HG02678 (cell line): ENCODE results near the gene PP2D1.
A peak's percentile ranks its signal among the peaks of the same experiment; 100 is the strongest.
"Not testable (repeated sequence)": the region's sequence is repeated elsewhere in the genome, so short reads cannot be mapped to it uniquely, and the experiment has no call there.

Experiments
- ATAC-seq: cut with Tn5 transposase; IDR thresholded peaks from one replicate; pipeline ENCODE4 v1.9.1; 2021; ENCODE audit warnings: mild to moderate bottlenecking, moderate library complexity; ENCODE audit not compliant: unreplicated experiment

PP2D1 gene

DNA sequence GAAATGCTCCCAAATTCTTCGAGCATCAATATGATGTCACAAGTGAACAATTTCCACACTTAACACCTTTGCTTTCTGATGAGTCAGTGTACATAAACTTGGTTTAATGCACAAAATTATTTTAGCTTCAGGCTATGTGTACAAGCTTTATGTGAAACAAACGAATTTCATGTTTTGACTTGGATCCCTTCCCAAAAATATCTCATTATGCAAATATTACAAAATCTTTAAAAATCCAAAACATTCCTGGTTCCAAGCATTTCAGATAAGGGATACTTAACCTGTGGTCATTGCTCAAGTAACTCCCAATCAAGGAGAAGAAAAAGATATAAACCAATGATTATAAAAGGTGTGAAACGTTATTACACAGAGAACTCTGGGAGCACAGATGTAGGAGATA is 40.0 kb downstream of the PP2D1 start:
- no peak for ATAC-seq

DNA sequence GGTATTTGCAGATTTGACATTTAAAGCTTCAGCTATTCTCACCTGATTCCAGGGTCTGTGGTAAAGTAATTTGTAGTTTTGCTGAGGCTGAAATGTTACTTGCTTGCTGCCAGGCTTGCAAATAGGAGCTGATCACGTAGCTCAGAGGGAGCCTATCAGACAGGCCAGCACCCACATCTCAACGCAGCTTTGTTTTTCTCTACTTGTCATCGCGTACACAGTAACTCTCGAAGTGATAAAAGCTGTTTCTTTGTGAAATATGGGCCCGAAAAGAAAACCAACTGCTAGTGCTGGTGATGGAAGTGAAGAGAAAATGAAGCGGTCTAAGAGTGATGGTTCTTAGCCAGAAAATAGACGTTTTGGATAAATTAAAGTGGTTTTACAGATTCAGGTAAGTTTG is 41.7 kb downstream of the PP2D1 start:
- ATAC-seq: no peak

DNA sequence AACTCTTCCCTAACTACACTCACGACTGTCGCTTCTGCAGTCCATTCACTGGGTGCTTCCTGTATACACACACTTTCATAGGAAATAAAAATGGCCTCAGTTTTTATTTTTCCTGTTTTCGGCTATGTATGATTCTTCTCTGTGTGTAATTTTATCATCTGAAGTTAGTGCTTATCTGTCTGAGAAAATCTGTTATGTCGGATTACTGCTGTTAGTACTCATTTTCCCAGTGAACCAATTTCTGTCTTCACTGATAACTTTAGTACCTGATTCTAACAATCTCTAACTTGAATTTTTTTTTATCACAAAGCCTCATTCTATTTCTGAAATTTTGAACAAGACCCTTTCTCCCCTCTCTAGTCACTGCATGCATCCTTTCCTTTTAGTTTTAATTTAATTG is 44.3 kb downstream of the PP2D1 start:
- no peak for ATAC-seq

DNA sequence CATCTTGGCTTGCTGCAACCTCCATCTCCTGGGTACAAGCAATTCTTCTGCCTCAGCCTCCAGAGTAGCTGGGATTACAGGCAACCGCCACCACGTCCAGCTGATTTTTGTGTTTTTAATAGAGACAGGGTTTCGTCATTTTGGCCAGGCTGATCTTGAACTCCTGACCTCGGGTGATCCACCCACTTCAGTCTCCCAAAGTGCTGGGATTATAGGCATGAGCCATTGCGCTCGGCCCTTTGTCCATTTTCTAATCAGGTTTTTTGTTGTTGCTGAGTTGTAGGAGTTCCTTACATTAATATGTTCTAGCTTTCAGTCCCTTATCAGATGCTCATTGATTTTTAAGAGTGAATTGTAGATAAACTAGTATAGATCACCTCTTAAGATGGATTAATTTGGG is 44.9 kb downstream of the PP2D1 start:
- ATAC-seq: no peak

DNA sequence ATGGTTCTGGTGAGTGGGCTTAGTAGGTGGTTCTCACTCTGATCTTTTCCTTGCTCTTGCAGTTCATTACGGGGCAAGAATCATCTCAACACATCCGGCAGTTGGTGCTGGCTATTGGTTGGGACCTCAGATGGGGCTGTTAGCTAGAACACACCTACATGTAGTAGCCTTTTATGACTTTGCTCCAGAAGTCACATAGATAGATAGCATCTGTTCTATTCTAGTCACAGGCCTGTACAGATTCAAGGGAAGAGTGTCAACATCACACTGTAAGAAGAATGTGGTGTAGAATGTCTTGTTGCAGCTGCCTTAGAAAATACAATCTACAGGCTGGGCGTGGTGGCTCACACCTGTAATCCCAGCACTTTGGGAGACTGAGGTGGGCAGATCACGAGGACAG is 50.1 kb downstream of the PP2D1 start:
- no peak for ATAC-seq

DNA sequence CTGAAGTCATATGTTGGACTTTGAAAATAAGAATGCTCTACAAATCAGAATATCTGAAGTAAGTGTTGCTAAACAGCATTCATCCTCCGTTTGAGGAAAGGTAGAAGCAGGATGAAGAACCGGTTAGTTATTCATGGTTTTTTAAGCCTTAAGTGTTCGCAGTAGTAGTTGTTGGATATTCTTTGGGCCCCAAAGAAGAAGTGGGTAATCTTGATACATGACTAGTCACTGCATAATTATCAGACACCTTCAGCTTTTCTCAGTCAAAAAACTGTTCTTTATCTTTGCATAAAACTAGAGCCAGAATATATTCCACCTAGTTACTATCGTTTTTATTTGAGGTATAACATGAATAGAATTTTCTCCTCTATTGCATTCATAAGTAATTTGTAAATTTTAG is 51.4 kb downstream of the PP2D1 start:
- ATAC-seq: no peak

DNA sequence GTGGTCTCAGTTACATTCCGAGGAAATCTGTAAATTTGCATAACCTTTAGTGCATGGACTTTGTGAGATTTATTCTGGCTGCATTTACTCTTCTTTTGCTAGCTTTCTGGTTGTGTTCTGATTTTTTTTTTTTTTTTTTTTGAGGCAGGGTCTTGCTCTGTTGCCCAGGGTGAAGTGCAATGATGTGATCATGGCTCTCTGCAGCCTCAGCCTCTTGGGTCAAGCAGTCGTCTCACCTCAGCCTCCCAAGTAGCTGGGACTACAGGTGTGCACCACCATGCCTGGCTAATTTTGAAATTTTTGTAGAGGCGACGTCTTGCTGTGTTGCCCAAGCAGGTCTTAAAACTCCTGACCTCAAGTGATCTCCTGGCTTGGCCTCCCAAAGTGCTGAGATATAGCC is 52.6 kb downstream of the PP2D1 start:
- ATAC-seq: no peak

DNA sequence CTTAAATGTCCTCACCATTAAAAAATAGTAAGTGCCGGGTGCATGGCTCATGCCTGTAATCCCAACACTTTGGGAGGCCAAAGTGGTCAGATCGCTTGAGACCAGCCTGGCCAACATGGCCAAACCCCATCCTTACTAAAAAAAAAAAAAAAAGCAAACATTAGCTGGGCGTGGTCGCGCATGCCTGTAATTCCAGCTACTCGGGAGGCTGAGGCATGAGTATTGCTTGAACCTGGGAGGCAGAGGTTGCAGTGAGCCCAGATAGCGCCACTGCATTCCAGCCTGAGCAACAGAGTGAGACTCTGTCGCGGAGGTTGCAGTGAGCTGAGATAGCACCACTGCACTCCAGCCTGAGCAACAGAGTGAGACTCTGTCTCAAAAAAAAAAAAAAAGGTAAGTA is 54.7 kb downstream of the PP2D1 start:
- not testable (repeated sequence) for ATAC-seq

DNA sequence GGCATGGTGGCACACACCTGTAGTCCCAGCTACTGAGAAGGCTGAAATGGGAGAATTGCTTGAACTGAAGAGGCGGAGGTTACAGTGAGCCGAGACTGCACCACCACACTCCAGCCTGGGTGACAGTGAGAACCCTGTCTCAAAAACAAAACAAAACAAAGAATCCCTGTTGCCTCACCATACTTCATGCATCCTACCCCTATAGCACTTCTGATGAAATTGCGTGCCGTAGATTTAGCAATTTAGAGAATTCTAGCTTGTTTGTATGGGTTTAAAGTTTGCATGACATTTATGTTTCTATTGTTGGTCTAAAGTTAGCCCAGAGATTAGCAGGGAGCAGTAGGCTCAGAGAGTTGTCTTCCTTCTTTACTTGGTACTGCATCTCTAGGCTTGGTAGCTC is 57.4 kb downstream of the PP2D1 start:
- ATAC-seq: no peak

DNA sequence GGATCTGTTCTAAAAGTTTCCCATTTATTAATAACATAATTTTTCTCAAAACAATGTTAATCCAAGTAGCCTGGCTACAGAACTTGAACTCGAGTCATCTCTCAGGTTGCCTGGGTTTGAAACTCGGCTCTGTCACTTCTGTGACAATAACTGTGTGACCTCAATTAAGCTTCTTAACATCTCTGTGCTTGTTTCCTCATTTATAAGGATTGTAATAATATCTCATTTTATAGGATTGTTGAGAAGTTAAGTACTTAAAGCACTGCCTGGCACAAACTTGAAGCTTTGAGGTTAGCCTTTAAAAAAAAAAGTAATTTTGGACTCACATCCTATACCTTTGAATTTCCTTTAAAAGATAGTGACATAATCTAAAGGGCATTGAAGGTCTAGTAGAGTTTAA is 61.7 kb downstream of the PP2D1 start:
- no peak for ATAC-seq

DNA sequence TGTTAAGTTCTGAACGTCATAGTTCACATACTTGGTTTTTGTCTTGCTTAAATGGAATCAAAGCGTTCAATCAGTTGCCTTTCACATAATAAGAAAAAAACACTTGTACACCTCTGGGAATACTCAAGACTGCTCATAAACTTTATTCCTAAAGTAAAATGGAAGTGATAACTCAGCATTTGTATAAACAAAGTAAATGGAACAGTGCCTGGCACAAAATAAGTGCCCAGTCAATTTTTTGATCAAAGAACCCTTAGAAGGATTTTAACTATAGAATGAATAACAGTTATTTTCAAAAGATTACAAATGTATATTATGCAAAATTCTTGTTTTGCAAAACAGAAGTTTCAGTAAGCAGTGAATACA is 63.9 kb downstream of the PP2D1 start:
- no peak for ATAC-seq

DNA sequence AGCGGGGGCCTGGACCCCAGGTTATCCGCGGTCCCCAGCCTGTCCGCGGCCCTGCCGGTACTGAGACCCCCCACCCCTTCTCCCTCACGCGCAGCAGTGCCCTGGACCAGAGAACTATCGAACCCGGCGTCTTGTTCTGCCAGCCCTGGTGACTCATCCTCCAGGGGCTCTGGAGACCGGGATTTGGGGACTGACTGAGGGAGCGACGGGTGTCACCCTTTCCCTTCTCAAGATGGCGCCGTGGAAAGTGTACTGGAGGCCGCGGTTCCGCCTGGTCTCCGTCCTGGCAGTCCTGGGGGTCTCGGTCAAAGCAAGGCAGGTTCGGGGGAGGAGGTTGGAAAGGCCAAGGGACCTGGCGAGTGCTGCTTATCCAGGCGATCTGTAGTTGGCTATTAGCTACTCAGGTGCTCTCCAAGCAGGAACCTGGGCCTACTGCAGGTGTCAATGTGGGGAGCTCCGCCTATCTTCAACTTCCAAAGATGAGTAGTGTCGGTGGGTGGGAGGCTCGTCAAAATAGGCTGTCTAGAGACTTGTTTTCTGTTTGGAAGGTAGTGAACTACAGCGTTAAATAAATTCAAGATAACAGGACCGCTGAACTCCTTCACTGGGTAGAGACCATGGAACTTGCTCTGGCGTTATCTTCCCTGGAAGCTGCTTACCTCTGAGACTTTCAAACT is 64.4 kb downstream of the PP2D1 start:
- peak; percentile 14 for ATAC-seq

DNA sequence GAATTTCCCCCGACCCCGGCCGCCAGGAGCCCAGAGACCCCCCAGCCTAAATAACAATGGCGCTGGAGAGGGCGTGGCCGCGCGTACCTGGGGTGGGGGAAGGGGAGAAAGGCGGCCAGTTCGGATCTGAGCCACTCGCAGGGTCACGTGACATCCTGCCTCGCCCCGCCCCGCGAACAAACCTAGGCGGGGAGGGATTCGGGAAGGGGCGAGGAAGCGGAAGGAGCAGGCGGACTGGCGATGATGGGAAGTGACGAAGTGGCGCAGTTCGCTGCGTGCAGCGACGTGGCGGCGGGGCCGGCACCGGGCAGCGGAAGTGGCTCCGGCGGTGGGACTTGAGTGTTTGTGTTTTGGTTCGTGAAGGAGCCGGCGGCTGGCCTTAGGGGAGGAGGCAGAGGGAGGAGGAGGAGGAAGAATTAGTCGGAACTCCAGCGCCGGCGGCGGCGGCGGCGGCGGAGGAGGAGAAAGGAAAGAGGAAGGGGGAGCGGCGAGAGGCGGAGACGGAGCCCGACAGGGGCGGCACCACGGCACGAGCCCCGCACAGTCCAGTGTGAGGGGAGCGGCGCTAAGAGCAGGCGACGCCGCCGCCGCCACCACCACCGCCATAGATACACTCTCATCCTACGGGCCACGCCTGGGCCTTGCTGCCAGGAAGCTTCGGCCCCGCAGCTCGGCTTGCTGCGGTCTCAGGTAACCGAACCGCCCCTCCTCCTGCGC is 65.1 kb downstream of the PP2D1 start, which contains the start of gene RAB5A:
Gene RAB5A (plus strand): TSS at position 266 of the 717 bp plus-strand sequence. CDS start 3,802 bp downstream, outside the sequence.
- ATAC-seq: peak; percentile 95

DNA sequence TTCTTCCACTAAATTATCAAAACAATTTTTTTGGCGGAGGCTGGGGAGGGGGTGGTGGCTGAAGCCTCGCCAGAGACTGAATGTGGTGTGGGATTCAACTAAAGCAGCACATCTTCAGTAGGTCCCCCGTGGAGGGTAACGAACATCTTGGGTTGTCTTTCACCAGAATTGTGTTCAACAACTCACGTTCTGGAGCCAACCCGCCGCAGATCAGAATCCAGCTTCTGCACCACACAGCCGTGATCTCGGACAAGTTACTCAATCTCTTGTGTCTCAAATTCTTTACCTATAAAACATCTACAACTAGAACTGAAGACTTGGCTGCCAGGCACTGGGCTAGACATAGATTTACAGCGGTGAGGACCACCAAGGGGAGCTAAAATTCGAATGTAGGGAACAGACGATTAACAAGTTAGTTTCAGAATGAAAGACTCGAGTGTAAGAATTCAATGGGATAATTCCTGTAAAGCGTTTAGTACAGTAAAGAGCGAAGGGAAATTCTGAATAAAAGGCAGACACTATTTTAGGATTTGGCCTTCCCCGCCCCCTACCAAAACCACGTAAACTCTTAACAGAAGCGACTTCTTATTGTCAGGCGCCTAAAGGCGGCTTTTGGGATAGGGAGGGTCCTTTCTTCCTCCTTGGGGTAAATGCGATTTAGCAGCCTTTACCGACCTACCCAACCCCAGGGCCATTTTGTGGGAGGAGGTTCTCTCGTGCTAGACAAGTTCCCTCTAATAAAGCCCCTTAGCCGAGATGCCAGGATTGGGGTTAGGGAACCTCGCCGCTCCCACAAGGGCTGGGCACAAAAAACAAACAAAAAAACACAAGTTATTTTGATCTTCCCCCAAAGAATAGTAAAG is 65.9 kb downstream of the PP2D1 start:
- ATAC-seq: peak; percentile 2

DNA sequence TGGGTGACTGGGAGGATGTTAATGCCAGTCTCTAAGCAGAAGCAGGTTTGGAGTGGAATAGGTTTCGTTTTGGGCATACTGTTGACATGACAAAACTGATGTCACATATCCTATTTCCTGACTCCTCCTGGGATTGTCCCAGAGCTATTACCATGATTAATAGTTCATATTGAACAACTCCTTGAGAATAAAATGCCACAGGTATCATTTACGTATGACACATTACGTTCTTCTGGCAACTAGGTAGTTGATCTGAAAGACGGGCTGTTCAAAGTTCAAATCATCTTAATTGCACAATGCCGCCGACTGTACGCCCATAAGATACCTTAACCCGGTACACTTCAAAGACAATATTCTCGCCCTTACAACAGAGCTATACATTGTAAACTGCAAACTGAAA is 66.5 kb downstream of the PP2D1 start:
- no peak for ATAC-seq

DNA sequence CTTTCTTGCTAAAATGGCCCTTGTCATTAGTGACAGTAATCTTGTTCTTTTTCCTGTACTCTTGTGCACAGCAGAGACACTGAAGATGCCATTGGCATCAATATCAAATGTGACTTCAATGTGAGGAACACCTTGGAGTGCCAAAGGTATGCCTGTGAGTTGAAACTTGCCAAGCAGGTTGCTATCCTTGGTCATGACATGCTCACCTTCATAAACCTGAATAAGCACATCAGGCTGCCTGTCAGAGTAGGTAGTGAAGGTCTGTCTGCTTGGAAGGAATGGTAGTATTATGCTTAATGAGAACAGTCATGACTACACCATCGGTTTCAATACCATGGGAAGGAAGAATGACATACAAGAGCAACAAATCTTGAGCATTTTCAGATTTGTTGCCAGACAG is 71.4 kb downstream of the PP2D1 start:
- ATAC-seq: no peak

DNA sequence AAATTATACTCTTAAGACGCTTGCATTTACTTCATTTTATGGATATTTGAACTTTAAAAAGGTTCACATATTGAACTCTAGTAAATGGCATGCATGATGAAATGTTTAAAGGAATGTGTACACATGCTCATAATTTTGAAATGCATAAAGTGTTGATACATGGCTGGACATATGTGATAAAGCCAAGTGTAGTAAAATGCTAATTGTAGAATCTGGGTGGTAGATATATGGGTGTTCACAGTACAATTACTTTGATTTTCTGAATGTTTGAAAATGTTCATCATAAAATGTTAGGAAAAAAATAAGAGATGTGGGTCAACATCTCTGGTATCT is 73.8 kb downstream of the PP2D1 start:
- ATAC-seq: no peak

DNA sequence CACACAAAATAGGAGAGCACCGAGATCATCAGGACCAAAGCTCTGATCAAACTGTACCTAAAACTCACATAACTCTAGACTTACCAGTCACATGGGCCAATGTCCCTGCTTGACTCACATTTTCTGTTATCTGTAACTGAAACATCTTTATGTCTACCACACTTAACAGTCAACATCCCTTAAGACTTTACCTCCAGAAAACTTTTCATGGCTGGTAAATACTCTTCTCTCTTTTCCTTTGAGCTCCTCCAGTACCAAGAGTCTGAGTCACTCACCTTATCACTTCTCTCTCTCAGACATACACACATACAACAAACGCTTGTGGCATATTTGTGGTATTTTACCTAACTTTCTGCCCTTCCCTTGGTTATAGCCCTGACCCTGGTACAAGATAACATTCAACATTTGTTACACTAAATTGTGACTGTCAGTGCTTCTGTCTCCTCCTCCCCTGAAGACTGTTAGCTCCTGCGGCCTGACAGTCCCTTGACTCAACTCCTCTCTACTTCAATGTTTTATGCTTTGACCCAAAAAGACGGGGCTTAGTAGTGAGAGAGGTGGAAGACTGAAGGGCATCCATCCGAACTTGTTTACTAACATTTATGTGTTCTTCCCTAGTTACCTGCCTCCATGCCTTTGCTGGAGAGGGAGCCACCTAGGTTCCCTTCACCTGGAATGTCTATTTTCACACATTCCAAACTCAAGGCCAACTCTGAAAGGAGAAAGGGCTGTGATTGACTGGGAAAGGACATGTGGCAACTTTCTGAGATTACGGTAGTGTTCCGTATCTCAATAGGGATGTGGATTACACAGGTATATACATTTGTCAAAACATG is 74.4 kb downstream of the PP2D1 start:
- ATAC-seq: no peak
